GM06990 (cell line): Measurements from ENCODE around the gene RPS6KA5.

ENCODE experiments used
- DNase-seq: peaks from one replicate; pipeline ENCODE4 v3.0.0-alpha.2; 2011; ENCODE audit not compliant: insufficient read length; ENCODE audit errors: extremely low read depth
- H3K27me3 ChIP-seq: replicated peaks from 2 replicates; pipeline ENCODE4 v1.6.0; 2011; ENCODE audit warnings: low read length; ENCODE audit not compliant: control insufficient read depth, insufficient read depth
- H3K36me3 ChIP-seq: 2 replicates; pipeline ENCODE4 v1.5.1; 2011; ENCODE audit warnings: low read length; ENCODE audit not compliant: control insufficient read depth, insufficient read depth
- H3K4me3 ChIP-seq: replicated peaks from 2 replicates; pipeline ENCODE4 v1.5.1; 2011; ENCODE audit warnings: low read depth, mild to moderate bottlenecking, control low read depth, low read length
- TF ChIP-seq, protein P1 (sequence below): IDR thresholded peaks from 2 replicates; pipeline ENCODE4 v1.5.1; 2011; ENCODE audit warnings: low read length, control low read depth, mild to moderate bottlenecking, inconsistent platforms; ENCODE audit not compliant: insufficient read depth, poor library complexity, severe bottlenecking

The RPS6KA5 gene

DNA sequence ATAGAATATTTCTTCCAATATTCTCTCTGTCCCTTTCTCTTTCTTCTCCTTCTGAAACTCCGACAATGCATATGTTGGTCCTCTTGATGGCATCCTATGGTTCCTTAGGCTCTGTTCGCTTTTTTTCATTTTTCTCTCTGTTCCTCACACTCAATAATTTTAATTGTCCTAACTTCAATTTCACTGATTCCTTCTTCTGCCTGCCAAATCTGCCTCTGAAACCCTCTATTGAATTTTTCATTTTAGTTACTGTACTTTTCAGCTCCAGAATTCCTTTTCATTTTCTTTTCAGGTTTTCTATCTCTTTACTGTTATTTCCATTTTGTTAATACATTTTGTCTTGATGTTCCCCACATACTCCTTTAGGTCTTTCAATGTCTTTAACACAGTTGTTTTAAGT, 177.2 kb downstream of the RPS6KA5 start:
- no peak for DNase-seq
- TF ChIP-seq, protein P1, sequence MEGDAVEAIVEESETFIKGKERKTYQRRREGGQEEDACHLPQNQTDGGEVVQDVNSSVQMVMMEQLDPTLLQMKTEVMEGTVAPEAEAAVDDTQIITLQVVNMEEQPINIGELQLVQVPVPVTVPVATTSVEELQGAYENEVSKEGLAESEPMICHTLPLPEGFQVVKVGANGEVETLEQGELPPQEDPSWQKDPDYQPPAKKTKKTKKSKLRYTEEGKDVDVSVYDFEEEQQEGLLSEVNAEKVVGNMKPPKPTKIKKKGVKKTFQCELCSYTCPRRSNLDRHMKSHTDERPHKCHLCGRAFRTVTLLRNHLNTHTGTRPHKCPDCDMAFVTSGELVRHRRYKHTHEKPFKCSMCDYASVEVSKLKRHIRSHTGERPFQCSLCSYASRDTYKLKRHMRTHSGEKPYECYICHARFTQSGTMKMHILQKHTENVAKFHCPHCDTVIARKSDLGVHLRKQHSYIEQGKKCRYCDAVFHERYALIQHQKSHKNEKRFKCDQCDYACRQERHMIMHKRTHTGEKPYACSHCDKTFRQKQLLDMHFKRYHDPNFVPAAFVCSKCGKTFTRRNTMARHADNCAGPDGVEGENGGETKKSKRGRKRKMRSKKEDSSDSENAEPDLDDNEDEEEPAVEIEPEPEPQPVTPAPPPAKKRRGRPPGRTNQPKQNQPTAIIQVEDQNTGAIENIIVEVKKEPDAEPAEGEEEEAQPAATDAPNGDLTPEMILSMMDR = no peak
- no peaks in the 10 kb centered on the region; the same call in 1 of the 2 replicates for H3K36me3 ChIP-seq
- H3K27me3 ChIP-seq = no peaks in the 10 kb centered on the region
- no peak overlapping the region for H3K4me3 ChIP-seq

DNA sequence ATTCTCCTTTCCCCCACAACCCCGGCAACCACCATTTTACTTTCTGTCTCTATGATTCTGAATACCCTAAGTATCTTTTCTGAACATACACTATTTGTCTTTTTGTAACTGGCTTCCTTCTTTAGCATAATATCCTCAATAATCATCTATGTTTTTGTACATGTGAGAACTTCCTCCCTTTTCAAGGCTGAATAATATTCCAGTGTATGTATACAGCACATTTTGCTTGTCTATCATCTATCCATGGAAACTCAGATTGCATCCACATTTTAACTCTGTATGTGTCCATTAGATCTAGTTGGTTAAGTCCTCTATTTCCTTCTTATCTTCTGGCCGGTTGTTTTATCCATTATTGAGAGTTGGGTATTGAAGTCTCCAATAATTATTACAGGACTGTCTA, 180.2 kb downstream of the RPS6KA5 start:
- no peaks in the 10 kb centered on the region for H3K27me3 ChIP-seq
- no peaks in the 10 kb centered on the region for H3K36me3 ChIP-seq
- no peak overlapping the region for H3K4me3 ChIP-seq
- TF ChIP-seq, protein P1 = no peak
- DNase-seq = no peak

DNA sequence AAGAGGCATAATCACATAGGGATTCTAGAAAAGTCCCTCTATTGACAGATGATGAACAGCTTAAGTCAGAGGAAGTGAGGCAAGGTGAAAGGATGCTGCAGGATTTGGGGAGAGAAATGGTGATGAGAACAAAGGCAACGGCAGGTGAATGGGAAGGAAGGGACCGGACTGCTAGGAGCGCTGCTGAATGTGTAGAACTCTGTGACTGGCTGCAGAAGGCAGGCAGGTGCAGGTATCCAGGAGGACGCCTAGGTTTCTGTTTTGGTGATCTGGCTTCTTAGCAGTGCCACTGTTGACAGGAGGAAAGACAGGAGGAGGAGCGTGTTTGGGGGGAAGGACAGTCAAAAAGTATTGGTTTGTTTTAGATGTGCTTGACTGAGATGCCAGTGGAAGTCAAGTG, 185.8 kb downstream of the RPS6KA5 start:
- DNase-seq = no peak
- H3K27me3 ChIP-seq = no peaks in the 10 kb centered on the region
- TF ChIP-seq, protein P1 = no peak
- H3K4me3 ChIP-seq = no peak overlapping the region
- no peaks in the 10 kb centered on the region for H3K36me3 ChIP-seq

DNA sequence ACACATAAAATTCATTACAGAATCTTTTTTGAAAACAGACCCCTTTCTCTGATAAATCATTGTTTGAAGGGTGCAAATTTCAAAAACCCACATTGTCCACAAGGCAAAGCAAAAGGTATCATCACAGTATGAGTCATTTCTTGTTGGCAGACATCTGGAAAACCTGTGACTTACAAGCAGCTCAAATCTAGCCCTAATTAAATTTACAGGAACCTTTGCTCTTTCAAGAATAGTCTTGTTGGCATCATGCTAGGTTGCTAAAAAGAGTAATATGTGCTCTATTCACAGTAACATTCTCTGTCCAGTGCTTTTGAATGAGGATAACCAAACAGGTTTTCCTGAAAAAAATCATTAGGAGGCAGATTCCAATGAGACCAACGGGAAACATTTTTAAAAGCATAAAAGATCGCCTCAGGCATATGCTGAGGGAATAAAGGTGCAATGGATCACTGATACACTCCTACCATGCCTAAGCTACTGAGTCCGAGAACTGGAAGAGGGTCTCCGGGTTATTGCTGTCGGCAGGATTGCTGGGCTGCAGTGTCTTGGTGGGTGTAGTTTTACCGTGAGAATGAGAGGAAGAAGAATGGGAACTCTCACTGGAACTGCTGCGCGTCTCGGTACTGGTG, 188.7 kb downstream of the RPS6KA5 start:
- no peaks in the 10 kb centered on the region for H3K36me3 ChIP-seq
- H3K4me3 ChIP-seq = no peak overlapping the region
- TF ChIP-seq, protein P1 = no peak
- DNase-seq = no peak
- H3K27me3 ChIP-seq = no peaks in the 10 kb centered on the region

DNA sequence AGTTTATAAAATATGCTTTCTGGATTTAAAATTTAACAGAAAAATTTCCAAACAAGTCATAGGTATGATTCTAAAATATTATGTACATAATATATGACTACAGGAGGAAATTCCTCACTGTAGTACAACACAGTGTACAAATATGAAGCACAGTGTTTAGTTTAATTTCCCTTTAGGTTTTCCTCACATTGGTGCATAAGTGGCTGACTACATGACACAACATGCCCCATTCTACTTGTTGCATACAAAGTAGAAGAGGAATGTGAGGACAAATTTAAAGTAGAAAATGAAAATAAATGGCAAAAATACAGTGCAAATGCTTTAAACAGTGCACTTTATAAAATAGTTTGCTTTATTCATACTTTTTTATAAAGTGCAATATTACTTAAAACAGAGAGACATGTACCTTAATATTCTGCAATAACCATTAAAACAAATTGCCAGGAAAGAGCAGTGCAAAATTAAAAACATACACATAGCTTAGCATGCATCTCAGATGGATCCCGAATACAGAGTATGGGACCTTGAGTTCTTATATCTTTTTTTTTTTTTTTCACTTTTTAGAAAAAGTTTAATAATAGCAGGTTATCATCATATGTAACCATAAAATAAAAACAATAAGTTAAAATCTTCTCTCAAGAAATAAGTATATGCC, 189.4 kb downstream of the RPS6KA5 start:
- H3K27me3 ChIP-seq = no peaks in the 10 kb centered on the region
- TF ChIP-seq, protein P1 = no peak
- H3K4me3 ChIP-seq = no peak overlapping the region
- DNase-seq = no peak
- no peaks in the 10 kb centered on the region for H3K36me3 ChIP-seq
